GM12873 (cell line): ENCODE data around the gene TSHZ1.

Source experiments
- CTCF ChIP-seq: IDR thresholded peaks from 2 replicates; pipeline ENCODE4 v1.5.1; 2012; ENCODE audit warnings: low read depth, mild to moderate bottlenecking, moderate library complexity, low read length, control low read depth; ENCODE audit not compliant: insufficient read depth; ENCODE audit errors: missing control alignments

Gene TSHZ1

GRCh38 chr18:75165926-75166325 is 44.7 kb upstream of the TSHZ1 start:
- TF ChIP-seq CTCF, result no peak

- no peak for TF ChIP-seq CTCF
These were observed 43.5 kb upstream of the TSHZ1 start for GRCh38 chr18:75167137-75167536.

- no peak for TF ChIP-seq CTCF
These were observed 42.6 kb upstream of the TSHZ1 start for GRCh38 chr18:75167759-75168618.

GRCh38 chr18:75168619-75169018 is 42.0 kb upstream of the TSHZ1 start:
- TF ChIP-seq CTCF, result no peak

GRCh38 chr18:75169411-75169810 is 41.2 kb upstream of the TSHZ1 start:
- TF ChIP-seq CTCF, result no peak

GRCh38 chr18:75170022-75170789 is 40.4 kb upstream of the TSHZ1 start:
- no peak for TF ChIP-seq CTCF

- TF ChIP-seq CTCF, result no peak
These were observed 39.7 kb upstream of the TSHZ1 start for GRCh38 chr18:75170916-75171315.
